Keratinocyte (primary cell): ENCODE measurements around the gene RIC3.

Source experiments
- CTCF ChIP-seq, 3 experiments: IDR thresholded peaks in 1 of 3; conservative IDR thresholded peaks in 1 of 3; optimal IDR thresholded peaks in 1 of 3; 2 replicates in 2 of 3; 3 replicates in 1 of 3; pipeline versions ENCODE3 to v1.5.1; 2011; ENCODE audit warnings: low read length in 3 of 3, mild to moderate bottlenecking in 3 of 3, moderate library complexity in 2 of 3, control low read depth in 1 of 3, inconsistent platforms in 1 of 3; ENCODE audit not compliant: insufficient read depth in 2 of 3; ENCODE audit errors: extremely low read depth in 1 of 3
- EZH2 ChIP-seq: IDR thresholded peaks from one replicate; pipeline ENCODE4 v1.6.1; 2012; ENCODE audit warnings: inconsistent platforms, mild to moderate bottlenecking, low read length, moderate library complexity

GRCh38 chr11:8089791-8090510, 78.9 kb downstream of the RIC3 start:
- TF ChIP-seq CTCF (optimal IDR thresholded peaks at IDR 0.05 in 1 of 3, IDR thresholded peaks at IDR 0.05 in 1 of 3, conservative IDR thresholded peaks at IDR 0.05 in 1 of 3; ENCODE audit: extremely low read depth in 1 of 3, insufficient read depth in 2 of 3, low read length in 3 of 3) = no peak
- no peak for TF ChIP-seq EZH2
